Sigmoid colon (tissue), 7 donors: Measurements from ENCODE around the gene MTERF1. TPM values are rescaled to one million over a fixed set of nuclear protein-coding genes. Genes with fewer than 3 reads are reported as not detected.

Experiments used
- DNase-seq: peaks from one replicate; pipeline ENCODE4 v3.0.0-alpha.2; 2019
- H3K27ac ChIP-seq, 4 donors: fragments of 200-600 bp; sonication (generic); one replicate each; pipeline ENCODE4 v1.5.1; 2016 to 2019; ENCODE audit warnings: mild to moderate bottlenecking in 1 of 4
- H3K27me3 ChIP-seq, 3 donors: fragments of 200-600 bp; sonication (generic); one replicate each; pipeline ENCODE4 v1.5.1; 2019; ENCODE audit warnings: mild to moderate bottlenecking in 1 of 3
- H3K36me3 ChIP-seq, 4 donors: fragments of 200-600 bp; sonication (generic); one replicate each; pipeline ENCODE4 v1.5.1; 2016 to 2019
- H3K4me1 ChIP-seq, 4 donors: fragments of 200-600 bp; sonication (generic); one replicate each; pipeline ENCODE4 v1.5.1; 2017 to 2019
- H3K4me3 ChIP-seq, 4 donors: fragments of 200-600 bp; sonication (generic); one replicate each; pipeline ENCODE4 v1.5.1; 2017 to 2019; ENCODE audit warnings: mild to moderate bottlenecking in 2 of 4, moderate library complexity in 1 of 4
- H3K9me3 ChIP-seq, 4 donors: fragments of 200-600 bp in 3 of 4; sonication (generic) in 3 of 4; one replicate each; pipeline versions ENCODE4 v1.5.1 to v1.6.1; 2013 to 2019
- EP300 ChIP-seq, 4 donors: sonication (generic); formaldehyde crosslinking; IDR thresholded peaks; one replicate each; pipeline ENCODE4 v1.6.1; 2017; ENCODE audit warnings: antibody characterized with exemption in 4 of 4
- POLR2A ChIP-seq, 2 donors: fragments of 450-650 bp; IDR thresholded peaks; one replicate each; pipeline ENCODE4 v1.6.1; 2016; ENCODE audit warnings: antibody characterized with exemption in 2 of 2, mild to moderate bottlenecking in 2 of 2, moderate library complexity in 2 of 2
- POLR2AphosphoS5 ChIP-seq, 4 donors: sonication (generic); formaldehyde crosslinking; IDR thresholded peaks; one replicate each; pipeline ENCODE4 v1.6.1; 2017; ENCODE audit warnings: antibody characterized with exemption in 4 of 4
- whole genome bisulfite sequencing, 2 donors: extraction: QIAGEN DNeasy Blood & Tissue Kit; methylation state at CpG; one replicate each; pipeline ENCODE4 v1.1.7; 2013; 5-methylcytosine and 5-hydroxymethylcytosine counted together
- intact Hi-C: fragments of 100-400 bp; cut with DNase I; formaldehyde crosslinking; loops from one replicate; pipeline ENCODE4 v1.15.1; 2023
- polyA plus RNA-seq, 3 donors: library from polyadenylated mRNA; stranded (reverse); fragments of 200-250 nt; gene quantifications; one replicate each; pipeline ENCODE4 v1.2.3, GENCODE V29; 2013
- total RNA-seq, 4 donors: library from RNA; depleted of rRNA; stranded (reverse); fragments of >200 nt; gene quantifications; one replicate each; pipeline ENCODE4 v1.1.0, GENCODE V29; 2016
- TF ChIP-seq, protein P1 (sequence below), 4 experiments: fragments of 450-650 bp in 3 of 4; fragments of 200-600 bp in 1 of 4; IDR thresholded peaks; one replicate each; pipeline ENCODE4 v1.5.1; 2016 to 2019; ENCODE audit warnings: antibody characterized with exemption in 4 of 4, mild to moderate bottlenecking in 3 of 4, moderate library complexity in 2 of 4
- donor health status: healthy with polysubstance abuse.
- donor health status: Bipolar disorder and iron deficiency.
- donor health status: healthy.

The MTERF1 gene
- total and polyA plus RNA-seq, 7 donors = 6.6 to 11.6 (median 9.5) TPM

DNA sequence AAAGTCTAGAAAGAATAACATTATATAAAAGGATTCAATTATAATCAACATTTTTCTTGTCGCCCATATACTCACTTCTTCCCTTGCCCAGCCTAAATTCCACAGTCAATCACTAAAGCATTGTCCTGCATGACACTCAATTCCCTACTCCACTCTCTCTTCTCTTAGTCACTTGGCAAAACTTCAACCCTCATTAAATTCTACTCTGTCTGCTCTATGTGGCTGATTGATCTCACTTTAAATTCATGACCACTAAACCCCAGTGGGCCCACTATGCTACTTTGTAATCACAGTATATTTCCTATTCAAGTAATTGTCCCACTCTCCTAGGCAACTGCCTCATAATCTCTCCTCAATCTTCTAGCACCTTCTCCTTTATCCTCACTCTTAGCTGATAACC, 54.1 kb downstream of the MTERF1 start:
- Histone ChIP-seq H3K27me3 (no peaks in the 10 kb centered on the region), H3K4me3 (no peak overlapping the region), H3K27ac (no peak overlapping the region), H3K36me3 (no peaks in the 10 kb centered on the region), H3K4me1 (no peaks in the 10 kb centered on the region), H3K9me3 (no peaks in the 10 kb centered on the region)
- intact Hi-C loops = no loop called here
- WGBS, 2 donors = 83 to 87% methylated on average over 1 of the region's 1 CpG
- DNase-seq = no peak
- TF ChIP-seq, protein P1, sequence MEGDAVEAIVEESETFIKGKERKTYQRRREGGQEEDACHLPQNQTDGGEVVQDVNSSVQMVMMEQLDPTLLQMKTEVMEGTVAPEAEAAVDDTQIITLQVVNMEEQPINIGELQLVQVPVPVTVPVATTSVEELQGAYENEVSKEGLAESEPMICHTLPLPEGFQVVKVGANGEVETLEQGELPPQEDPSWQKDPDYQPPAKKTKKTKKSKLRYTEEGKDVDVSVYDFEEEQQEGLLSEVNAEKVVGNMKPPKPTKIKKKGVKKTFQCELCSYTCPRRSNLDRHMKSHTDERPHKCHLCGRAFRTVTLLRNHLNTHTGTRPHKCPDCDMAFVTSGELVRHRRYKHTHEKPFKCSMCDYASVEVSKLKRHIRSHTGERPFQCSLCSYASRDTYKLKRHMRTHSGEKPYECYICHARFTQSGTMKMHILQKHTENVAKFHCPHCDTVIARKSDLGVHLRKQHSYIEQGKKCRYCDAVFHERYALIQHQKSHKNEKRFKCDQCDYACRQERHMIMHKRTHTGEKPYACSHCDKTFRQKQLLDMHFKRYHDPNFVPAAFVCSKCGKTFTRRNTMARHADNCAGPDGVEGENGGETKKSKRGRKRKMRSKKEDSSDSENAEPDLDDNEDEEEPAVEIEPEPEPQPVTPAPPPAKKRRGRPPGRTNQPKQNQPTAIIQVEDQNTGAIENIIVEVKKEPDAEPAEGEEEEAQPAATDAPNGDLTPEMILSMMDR (IDR thresholded peaks at IDR 0.05) = no peak
- no peak for TF ChIP-seq POLR2A (IDR thresholded peaks at IDR 0.05)
- TF ChIP-seq POLR2AphosphoS5 (IDR thresholded peaks at IDR 0.05) = no peak
- TF ChIP-seq EP300 (IDR thresholded peaks at IDR 0.05) = no peak

DNA sequence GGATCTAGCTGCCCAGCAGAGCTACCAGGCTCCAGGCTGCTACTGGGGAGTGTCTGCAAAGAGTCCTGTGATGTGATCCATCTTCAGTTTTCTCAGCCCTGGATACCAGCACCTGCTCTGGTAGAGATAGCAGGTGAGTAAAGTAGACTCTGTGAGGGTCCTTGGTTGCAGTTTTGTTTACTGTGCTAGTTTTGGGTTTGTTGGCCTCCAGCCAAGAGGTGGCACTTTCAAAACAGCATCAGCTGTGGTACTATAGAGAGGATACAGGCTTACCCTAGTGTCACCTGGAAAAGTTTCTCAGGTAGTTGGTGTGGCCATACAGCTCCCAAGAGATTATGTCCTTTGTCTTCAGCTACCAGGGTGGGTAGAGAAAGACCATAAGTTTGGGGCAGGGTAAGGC, 56.3 kb downstream of the MTERF1 start:
- Histone ChIP-seq H3K36me3 (no peaks in the 10 kb centered on the region), H3K27ac (no peak overlapping the region), H3K9me3 (peaks cover 0 to 5% (median 2%) of the 10 kb centered on the region in 4 donors), H3K4me3 (no peak overlapping the region), H3K27me3 (no peaks in the 10 kb centered on the region), H3K4me1 (no peaks in the 10 kb centered on the region)
- DNase-seq = no peak
- intact Hi-C loops = no loop called here
- TF ChIP-seq EP300 (IDR thresholded peaks at IDR 0.05) = no peak
- no peak for TF ChIP-seq POLR2AphosphoS5 (IDR thresholded peaks at IDR 0.05)
- TF ChIP-seq, protein P1 (IDR thresholded peaks at IDR 0.05) = no peak
- TF ChIP-seq POLR2A (IDR thresholded peaks at IDR 0.05) = no peak

Other genes with a start within 250 kb of the MTERF1 start
- gene AKAP9, start 60.2 kb upstream of the MTERF1 start, total RNA-seq = 10 to 100 TPM; 48.1 to 78.7 (median 59.3) TPM
- gene AKAP9, start 60.2 kb upstream of the MTERF1 start, polyA plus RNA-seq = 10 to 100 TPM; 34.0 to 90.9 (median 75.1) TPM